ENCODE data around the gene OSBPL6.

OSBPL6 gene

DNA sequence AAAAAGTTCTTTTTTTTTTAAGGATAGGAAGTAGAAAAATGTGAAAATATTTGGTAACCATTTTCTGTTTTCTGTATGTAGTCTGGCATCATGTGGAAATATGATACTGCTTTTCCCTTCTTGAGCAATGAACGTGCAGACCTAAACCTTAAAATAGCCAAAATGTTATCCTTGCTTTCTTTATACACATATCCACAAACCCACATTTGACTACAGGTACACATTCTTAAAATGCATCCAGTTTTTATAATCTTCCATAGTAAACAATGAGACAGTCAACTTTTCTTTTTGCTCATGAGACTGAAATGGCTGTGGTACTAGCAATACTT, 90.9 kb downstream of the OSBPL6 start:
- no peaks in the 10 kb centered on the region for H3K79me2 ChIP-seq (ENCODE audit: insufficient read depth, low read depth)
- H3K9ac ChIP-seq = no peak overlapping the region
- no peaks in the 10 kb centered on the region for H3K27me3 ChIP-seq (ENCODE audit: insufficient read depth, low read depth)
- peaks cover 1% of the 10 kb centered on the region for H3K4me1 ChIP-seq (ENCODE audit: low read depth, poor library complexity, severe bottlenecking)
- TF ChIP-seq, protein P1, sequence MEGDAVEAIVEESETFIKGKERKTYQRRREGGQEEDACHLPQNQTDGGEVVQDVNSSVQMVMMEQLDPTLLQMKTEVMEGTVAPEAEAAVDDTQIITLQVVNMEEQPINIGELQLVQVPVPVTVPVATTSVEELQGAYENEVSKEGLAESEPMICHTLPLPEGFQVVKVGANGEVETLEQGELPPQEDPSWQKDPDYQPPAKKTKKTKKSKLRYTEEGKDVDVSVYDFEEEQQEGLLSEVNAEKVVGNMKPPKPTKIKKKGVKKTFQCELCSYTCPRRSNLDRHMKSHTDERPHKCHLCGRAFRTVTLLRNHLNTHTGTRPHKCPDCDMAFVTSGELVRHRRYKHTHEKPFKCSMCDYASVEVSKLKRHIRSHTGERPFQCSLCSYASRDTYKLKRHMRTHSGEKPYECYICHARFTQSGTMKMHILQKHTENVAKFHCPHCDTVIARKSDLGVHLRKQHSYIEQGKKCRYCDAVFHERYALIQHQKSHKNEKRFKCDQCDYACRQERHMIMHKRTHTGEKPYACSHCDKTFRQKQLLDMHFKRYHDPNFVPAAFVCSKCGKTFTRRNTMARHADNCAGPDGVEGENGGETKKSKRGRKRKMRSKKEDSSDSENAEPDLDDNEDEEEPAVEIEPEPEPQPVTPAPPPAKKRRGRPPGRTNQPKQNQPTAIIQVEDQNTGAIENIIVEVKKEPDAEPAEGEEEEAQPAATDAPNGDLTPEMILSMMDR (conservative IDR thresholded peaks at IDR 0.05; ENCODE audit: low read depth, low read length) = no peak
- no peak overlapping the region for H3K4me3 ChIP-seq (IDR thresholded peaks at IDR 0.05; ENCODE audit: insufficient read depth, low read depth, low read length)
- no peak overlapping the region for H2AFZ ChIP-seq (ENCODE audit: low read depth)
- no peaks in the 10 kb centered on the region for H3K36me3 ChIP-seq (ENCODE audit: insufficient read depth)
- no peak overlapping the region for H3K27ac ChIP-seq
- H3K4me2 ChIP-seq = no peak overlapping the region
- H4K20me1 ChIP-seq (ENCODE audit: insufficient read depth) = no peaks in the 10 kb centered on the region

DNA sequence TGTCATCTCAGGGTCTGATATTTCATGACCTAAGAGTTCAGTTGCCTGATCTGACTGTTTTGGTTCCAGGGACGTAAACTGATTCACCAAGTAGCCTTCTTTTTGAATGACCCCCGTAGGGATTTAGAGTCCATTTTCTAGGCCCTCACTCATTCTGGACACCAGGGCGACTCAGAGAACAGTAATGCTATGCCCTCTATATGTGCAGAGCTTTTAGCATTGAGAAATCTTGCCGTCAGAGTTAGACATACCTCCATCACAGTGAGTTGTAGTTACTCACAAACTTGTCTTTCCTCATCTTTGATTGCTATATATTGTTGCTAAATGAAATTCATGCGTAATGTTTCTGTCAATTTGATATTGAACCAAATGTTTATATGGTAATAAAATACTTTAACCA, 92.3 kb downstream of the OSBPL6 start:
- Histone ChIP-seq H3K4me2 (no peak overlapping the region), H3K27me3 (ENCODE audit: insufficient read depth, low read depth) (no peaks in the 10 kb centered on the region), H2AFZ (ENCODE audit: low read depth) (no peak overlapping the region), H3K4me3 (IDR thresholded peaks at IDR 0.05; ENCODE audit: insufficient read depth, low read depth, low read length) (no peak overlapping the region), H3K9ac (no peak overlapping the region), H4K20me1 (ENCODE audit: insufficient read depth) (no peaks in the 10 kb centered on the region), H3K4me1 (ENCODE audit: low read depth, poor library complexity, severe bottlenecking) (no peaks in the 10 kb centered on the region), H3K79me2 (ENCODE audit: insufficient read depth, low read depth) (no peaks in the 10 kb centered on the region), H3K27ac (no peak overlapping the region), H3K36me3 (ENCODE audit: insufficient read depth) (no peaks in the 10 kb centered on the region)
- TF ChIP-seq, protein P1 (conservative IDR thresholded peaks at IDR 0.05; ENCODE audit: low read depth, low read length) = no peak

DNA sequence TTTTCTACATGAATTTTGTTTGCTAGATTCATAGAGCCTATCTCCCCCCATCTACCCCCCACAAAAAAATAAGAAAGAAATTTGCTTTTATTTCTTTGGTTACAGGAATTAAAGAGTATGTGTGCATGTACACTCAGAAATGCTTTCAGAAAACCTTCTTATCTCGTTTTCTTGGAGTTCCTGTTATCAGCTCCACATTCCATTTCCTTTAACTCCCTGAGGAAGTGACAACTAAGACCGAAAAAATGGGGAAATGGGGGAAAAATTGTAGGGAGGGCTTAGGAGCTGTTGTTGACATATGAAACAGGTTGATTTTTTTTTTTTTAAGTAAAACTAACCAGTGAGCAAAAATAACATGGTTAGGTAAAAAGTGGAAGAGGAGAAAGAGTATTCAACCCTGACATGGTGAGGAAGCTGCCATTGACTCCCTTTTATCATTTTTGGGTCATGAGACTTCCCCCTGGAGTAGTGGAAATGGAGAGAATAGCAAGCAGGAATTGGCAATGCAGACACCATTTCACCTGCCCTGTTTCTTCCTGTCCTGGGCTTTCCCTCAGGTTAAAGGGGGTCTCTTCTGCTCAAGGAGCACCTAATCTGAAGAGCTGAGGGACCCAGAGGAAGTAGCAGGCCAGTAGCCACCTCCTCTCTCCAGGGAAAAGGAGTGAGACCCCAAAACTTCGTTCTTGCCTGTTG, 93.5 kb downstream of the OSBPL6 start:
- Histone ChIP-seq H3K79me2 (ENCODE audit: insufficient read depth, low read depth) (no peaks in the 10 kb centered on the region), H3K27ac (no peak overlapping the region), H3K4me1 (ENCODE audit: low read depth, poor library complexity, severe bottlenecking) (no peaks in the 10 kb centered on the region), H3K4me2 (no peak overlapping the region), H2AFZ (ENCODE audit: low read depth) (no peak overlapping the region), H3K9ac (no peak overlapping the region), H3K27me3 (ENCODE audit: insufficient read depth, low read depth) (no peaks in the 10 kb centered on the region), H4K20me1 (ENCODE audit: insufficient read depth) (no peaks in the 10 kb centered on the region), H3K4me3 (IDR thresholded peaks at IDR 0.05; ENCODE audit: insufficient read depth, low read depth, low read length) (no peak overlapping the region), H3K36me3 (ENCODE audit: insufficient read depth) (no peaks in the 10 kb centered on the region)
- TF ChIP-seq, protein P1 (conservative IDR thresholded peaks at IDR 0.05; ENCODE audit: low read depth, low read length) = no peak

- no peak overlapping the region for H3K4me2 ChIP-seq
- H4K20me1 ChIP-seq (ENCODE audit: insufficient read depth) = no peaks in the 10 kb centered on the region
- H3K4me3 ChIP-seq (IDR thresholded peaks at IDR 0.05; ENCODE audit: insufficient read depth, low read depth, low read length) = no peak overlapping the region
- H3K36me3 ChIP-seq (ENCODE audit: insufficient read depth) = no peaks in the 10 kb centered on the region
- TF ChIP-seq, protein P1 (conservative IDR thresholded peaks at IDR 0.05; ENCODE audit: low read depth, low read length) = no peak
- H2AFZ ChIP-seq (ENCODE audit: low read depth) = no peak overlapping the region
- no peaks in the 10 kb centered on the region for H3K27me3 ChIP-seq (ENCODE audit: insufficient read depth, low read depth)
- no peaks in the 10 kb centered on the region for H3K79me2 ChIP-seq (ENCODE audit: insufficient read depth, low read depth)
- no peak overlapping the region for H3K27ac ChIP-seq
- no peak overlapping the region for H3K9ac ChIP-seq
- peaks cover 7% of the 10 kb centered on the region for H3K4me1 ChIP-seq (ENCODE audit: low read depth, poor library complexity, severe bottlenecking)
Observed at GRCh38 chr2:178291703-178292102, 97.4 kb downstream of the OSBPL6 start.

Data from KMS-11 (cell line).